Fibroblast of lung (primary cell): Measurements from ENCODE around the gene MFGE8.
"Not testable (repeated sequence)": the region's sequence is repeated elsewhere in the genome, so short reads cannot be mapped to it uniquely, and the experiment has no call there.

Experiments used
- CTCF ChIP-seq, 2 donors: IDR thresholded peaks in 1 of 2; conservative IDR thresholded peaks in 1 of 2; 1 replicate in 1 of 2; 2 replicates in 1 of 2; pipeline ENCODE4 v1.5.1; 2011 to 2012; ENCODE audit warnings: low read length in 2 of 2, control low read depth in 1 of 2, inconsistent platforms in 1 of 2, low read depth in 1 of 2, mild to moderate bottlenecking in 1 of 2
- EZH2 ChIP-seq: IDR thresholded peaks from 2 replicates; pipeline ENCODE4 v1.5.1; 2012; ENCODE audit warnings: low read length, control low read depth, mild to moderate bottlenecking; ENCODE audit errors: missing control alignments

GRCh38 chr15:88920892-88921435 lies 7.8 kb upstream of the MFGE8 start:
- not testable (repeated sequence) for TF ChIP-seq CTCF (conservative IDR thresholded peaks at IDR 0.05 in 1 of 2, IDR thresholded peaks at IDR 0.05 in 1 of 2; ENCODE audit: low read depth in 1 of 2, low read length in 2 of 2); EZH2
